ENCODE measurements around the gene SSH2.
"Not testable (repeated sequence)": the region's sequence is repeated elsewhere in the genome, so short reads cannot be mapped to it uniquely, and the experiment has no call there.

SSH2 gene

GRCh38 chr17:29782917-29783316 lies 147.1 kb downstream of the SSH2 start:
- WGBS, 2 donors (ENCODE audit: extremely low coverage in 2 of 2, insufficient read length in 2 of 2, insufficient replicate concordance in 1 of 2): no CpG with 5 or more reads among the region's 5 CpGs
- Histone ChIP-seq H2BK120ac (ENCODE audit: low read depth, low read length) (no peak overlapping the region), H3K14ac (ENCODE audit: low read length) (no peak overlapping the region), H3K9me3 (replicated peaks in 1 of 2; ENCODE audit: control insufficient read depth in 2 of 2, insufficient read depth in 1 of 2, low read depth in 1 of 2, low read length in 2 of 2) (no peaks in the 10 kb centered on the region), H3K9ac (ENCODE audit: low read depth, low read length, poor library complexity) (no peak overlapping the region), H4K91ac (ENCODE audit: low read depth, low read length, poor library complexity) (no peak overlapping the region), H2AFZ (ENCODE audit: low read length) (no peak overlapping the region), H3K79me1 (ENCODE audit: low read depth, low read length) (no peaks in the 10 kb centered on the region), H3K4me3 (ENCODE audit: low read length in 2 of 2) (no peak overlapping the region), H4K8ac (ENCODE audit: low read depth, low read length) (no peak overlapping the region), H3K4ac (ENCODE audit: low read length) (no peak overlapping the region), H3K18ac (ENCODE audit: low read length) (no peak overlapping the region), H2AK5ac (ENCODE audit: low read depth, low read length) (no peak overlapping the region), H2BK15ac (ENCODE audit: low read length) (no peak overlapping the region), H3K4me2 (ENCODE audit: insufficient read depth, low read length, poor library complexity, severe bottlenecking) (no peak overlapping the region), H3K27me3 (ENCODE audit: control insufficient read depth in 3 of 3, insufficient read depth in 3 of 3, low read depth in 1 of 3, low read length in 3 of 3) (no peaks in the 10 kb centered on the region), H3K36me3 (replicated peaks in 1 of 2; ENCODE audit: control insufficient read depth in 2 of 2, insufficient read depth in 2 of 2, low read length in 2 of 2) (no peaks in the 10 kb centered on the region), H2BK5ac (ENCODE audit: low read length) (no peak overlapping the region), H2BK12ac (ENCODE audit: low read length) (no peak overlapping the region), H3K27ac (replicated peaks; ENCODE audit: low read length) (no peak overlapping the region), H3K23ac (ENCODE audit: low read depth, low read length, poor library complexity) (no peak overlapping the region), H3K4me1 (ENCODE audit: control insufficient read depth in 2 of 2, insufficient read depth in 1 of 2, low read depth in 1 of 2, low read length in 2 of 2) (no peaks in the 10 kb centered on the region)
- no peak for DNase-seq (ENCODE audit: low spot score)

GRCh38 chr17:29779812-29780190 lies 150.2 kb downstream of the SSH2 start:
- not testable (repeated sequence) for H3K18ac ChIP-seq (ENCODE audit: low read length); H2BK12ac ChIP-seq (ENCODE audit: low read length); H3K9ac ChIP-seq (ENCODE audit: low read depth, low read length, poor library complexity); H4K91ac ChIP-seq (ENCODE audit: low read depth, low read length, poor library complexity); H2BK15ac ChIP-seq (ENCODE audit: low read length); H3K4me1 ChIP-seq (ENCODE audit: control insufficient read depth in 2 of 2, insufficient read depth in 1 of 2, low read depth in 1 of 2, low read length in 2 of 2); H3K79me1 ChIP-seq (ENCODE audit: low read depth, low read length); H3K27me3 ChIP-seq (ENCODE audit: control insufficient read depth in 3 of 3, insufficient read depth in 3 of 3, low read depth in 1 of 3, low read length in 3 of 3); DNase-seq (ENCODE audit: low spot score); H3K4me2 ChIP-seq (ENCODE audit: insufficient read depth, low read length, poor library complexity, severe bottlenecking); H3K9me3 ChIP-seq (replicated peaks in 1 of 2; ENCODE audit: control insufficient read depth in 2 of 2, insufficient read depth in 1 of 2, low read depth in 1 of 2, low read length in 2 of 2); H4K8ac ChIP-seq (ENCODE audit: low read depth, low read length); H2BK5ac ChIP-seq (ENCODE audit: low read length); H3K23ac ChIP-seq (ENCODE audit: low read depth, low read length, poor library complexity); H2BK120ac ChIP-seq (ENCODE audit: low read depth, low read length); H3K4ac ChIP-seq (ENCODE audit: low read length); H3K27ac ChIP-seq (replicated peaks; ENCODE audit: low read length); H3K36me3 ChIP-seq (replicated peaks in 1 of 2; ENCODE audit: control insufficient read depth in 2 of 2, insufficient read depth in 2 of 2, low read length in 2 of 2); H3K14ac ChIP-seq (ENCODE audit: low read length); H2AFZ ChIP-seq (ENCODE audit: low read length); H3K4me3 ChIP-seq (ENCODE audit: low read length in 2 of 2); H2AK5ac ChIP-seq (ENCODE audit: low read depth, low read length)
- WGBS, 2 donors (ENCODE audit: extremely low coverage in 2 of 2, insufficient read length in 2 of 2, insufficient replicate concordance in 1 of 2): no CpG with 5 or more reads among the region's 8 CpGs

GRCh38 chr17:29778956-29779811 lies 150.8 kb downstream of the SSH2 start:
- Histone ChIP-seq H2BK15ac (ENCODE audit: low read length) (no peak overlapping the region), H3K23ac (ENCODE audit: low read depth, low read length, poor library complexity) (no peak overlapping the region), H3K4me3 (ENCODE audit: low read length in 2 of 2) (no peak overlapping the region), H3K79me1 (ENCODE audit: low read depth, low read length) (no peaks in the 10 kb centered on the region), H2AK5ac (ENCODE audit: low read depth, low read length) (no peak overlapping the region), H3K4me1 (ENCODE audit: control insufficient read depth in 2 of 2, insufficient read depth in 1 of 2, low read depth in 1 of 2, low read length in 2 of 2) (no peaks in the 10 kb centered on the region), H3K36me3 (replicated peaks in 1 of 2; ENCODE audit: control insufficient read depth in 2 of 2, insufficient read depth in 2 of 2, low read length in 2 of 2) (no peaks in the 10 kb centered on the region), H3K14ac (ENCODE audit: low read length) (no peak overlapping the region), H2BK12ac (ENCODE audit: low read length) (no peak overlapping the region), H3K27ac (replicated peaks; ENCODE audit: low read length) (no peak overlapping the region), H3K18ac (ENCODE audit: low read length) (peak overlapping the region; percentile 64), H4K8ac (ENCODE audit: low read depth, low read length) (no peak overlapping the region), H3K9me3 (replicated peaks in 1 of 2; ENCODE audit: control insufficient read depth in 2 of 2, insufficient read depth in 1 of 2, low read depth in 1 of 2, low read length in 2 of 2) (no peaks in the 10 kb centered on the region), H2BK5ac (ENCODE audit: low read length) (no peak overlapping the region), H3K27me3 (ENCODE audit: control insufficient read depth in 3 of 3, insufficient read depth in 3 of 3, low read depth in 1 of 3, low read length in 3 of 3) (no peaks in the 10 kb centered on the region), H3K4ac (ENCODE audit: low read length) (no peak overlapping the region), H3K9ac (ENCODE audit: low read depth, low read length, poor library complexity) (no peak overlapping the region), H4K91ac (ENCODE audit: low read depth, low read length, poor library complexity) (no peak overlapping the region), H3K4me2 (ENCODE audit: insufficient read depth, low read length, poor library complexity, severe bottlenecking) (no peak overlapping the region), H2AFZ (ENCODE audit: low read length) (peak overlapping the region; percentile 48), H2BK120ac (ENCODE audit: low read depth, low read length) (no peak overlapping the region)
- peak; percentile 43 for DNase-seq (ENCODE audit: low spot score)
- WGBS, 2 donors (ENCODE audit: extremely low coverage in 2 of 2, insufficient read length in 2 of 2, insufficient replicate concordance in 1 of 2): no CpG with 5 or more reads among the region's 8 CpGs

- no peak overlapping the region for H4K8ac ChIP-seq (ENCODE audit: low read depth, low read length)
- H3K4ac ChIP-seq (ENCODE audit: low read length): no peak overlapping the region
- H3K4me1 ChIP-seq (ENCODE audit: control insufficient read depth in 2 of 2, insufficient read depth in 1 of 2, low read depth in 1 of 2, low read length in 2 of 2): no peaks in the 10 kb centered on the region
- H2BK5ac ChIP-seq (ENCODE audit: low read length): no peak overlapping the region
- no peak overlapping the region for H2AK5ac ChIP-seq (ENCODE audit: low read depth, low read length)
- no peak overlapping the region for H3K9ac ChIP-seq (ENCODE audit: low read depth, low read length, poor library complexity)
- no peak overlapping the region for H3K18ac ChIP-seq (ENCODE audit: low read length)
- H2BK15ac ChIP-seq (ENCODE audit: low read length): no peak overlapping the region
- no peak overlapping the region for H3K23ac ChIP-seq (ENCODE audit: low read depth, low read length, poor library complexity)
- no peaks in the 10 kb centered on the region for H3K79me1 ChIP-seq (ENCODE audit: low read depth, low read length)
- H3K4me2 ChIP-seq (ENCODE audit: insufficient read depth, low read length, poor library complexity, severe bottlenecking): no peak overlapping the region
- no peak overlapping the region for H2AFZ ChIP-seq (ENCODE audit: low read length)
- H4K91ac ChIP-seq (ENCODE audit: low read depth, low read length, poor library complexity): no peak overlapping the region
- H3K9me3 ChIP-seq (replicated peaks in 1 of 2; ENCODE audit: control insufficient read depth in 2 of 2, insufficient read depth in 1 of 2, low read depth in 1 of 2, low read length in 2 of 2): no peaks in the 10 kb centered on the region
- no peak overlapping the region for H2BK120ac ChIP-seq (ENCODE audit: low read depth, low read length)
- H3K27me3 ChIP-seq (ENCODE audit: control insufficient read depth in 3 of 3, insufficient read depth in 3 of 3, low read depth in 1 of 3, low read length in 3 of 3): no peaks in the 10 kb centered on the region
- no CpG with 5 or more reads among the region's 1 CpG for WGBS, 2 donors (ENCODE audit: extremely low coverage in 2 of 2, insufficient read length in 2 of 2, insufficient replicate concordance in 1 of 2)
- H3K27ac ChIP-seq (replicated peaks; ENCODE audit: low read length): no peak overlapping the region
- DNase-seq (ENCODE audit: low spot score): no peak
- no peak overlapping the region for H2BK12ac ChIP-seq (ENCODE audit: low read length)
- H3K14ac ChIP-seq (ENCODE audit: low read length): no peak overlapping the region
- no peaks in the 10 kb centered on the region for H3K36me3 ChIP-seq (replicated peaks in 1 of 2; ENCODE audit: control insufficient read depth in 2 of 2, insufficient read depth in 2 of 2, low read length in 2 of 2)
- no peak overlapping the region for H3K4me3 ChIP-seq (ENCODE audit: low read length in 2 of 2)
These were observed 152.4 kb downstream of the SSH2 start for GRCh38 chr17:29777663-29778062.
